Neural cell (in vitro differentiated cells): ENCODE data around the gene SLC13A1.

Source experiments
- RAD21 ChIP-seq: fragments of 450-650 bp; conservative IDR thresholded peaks from 2 replicates; pipeline ENCODE4 v1.6.1; 2014; ENCODE audit warnings: antibody characterized with exemption, mild to moderate bottlenecking, moderate library complexity
- TF ChIP-seq, protein P1 (sequence below): fragments of 450-650 bp; IDR thresholded peaks from 2 replicates; pipeline ENCODE4 v1.5.1; 2014; ENCODE audit warnings: antibody characterized with exemption, mild to moderate bottlenecking, moderate library complexity; ENCODE audit not compliant: poor library complexity, severe bottlenecking

DNA sequence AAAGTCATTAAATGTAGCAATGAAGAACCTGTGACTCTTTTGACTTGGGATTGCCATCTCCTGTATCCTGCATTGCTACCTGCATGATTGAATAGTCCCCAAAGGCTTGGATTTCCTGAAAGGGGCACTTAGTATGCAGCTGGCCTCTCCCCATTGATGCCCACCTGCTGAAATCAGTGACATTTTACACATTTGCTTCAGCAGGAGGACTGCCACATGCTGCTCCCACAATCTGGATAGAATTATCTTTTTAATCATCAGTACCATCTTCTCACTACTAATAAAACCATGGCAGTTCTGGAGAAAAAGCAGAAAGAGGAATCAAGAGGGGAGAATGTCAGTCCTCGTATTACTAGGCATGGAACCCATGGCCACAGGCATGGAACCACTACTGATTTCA lies 67.8 kb downstream of the SLC13A1 start:
- TF ChIP-seq, protein P1, sequence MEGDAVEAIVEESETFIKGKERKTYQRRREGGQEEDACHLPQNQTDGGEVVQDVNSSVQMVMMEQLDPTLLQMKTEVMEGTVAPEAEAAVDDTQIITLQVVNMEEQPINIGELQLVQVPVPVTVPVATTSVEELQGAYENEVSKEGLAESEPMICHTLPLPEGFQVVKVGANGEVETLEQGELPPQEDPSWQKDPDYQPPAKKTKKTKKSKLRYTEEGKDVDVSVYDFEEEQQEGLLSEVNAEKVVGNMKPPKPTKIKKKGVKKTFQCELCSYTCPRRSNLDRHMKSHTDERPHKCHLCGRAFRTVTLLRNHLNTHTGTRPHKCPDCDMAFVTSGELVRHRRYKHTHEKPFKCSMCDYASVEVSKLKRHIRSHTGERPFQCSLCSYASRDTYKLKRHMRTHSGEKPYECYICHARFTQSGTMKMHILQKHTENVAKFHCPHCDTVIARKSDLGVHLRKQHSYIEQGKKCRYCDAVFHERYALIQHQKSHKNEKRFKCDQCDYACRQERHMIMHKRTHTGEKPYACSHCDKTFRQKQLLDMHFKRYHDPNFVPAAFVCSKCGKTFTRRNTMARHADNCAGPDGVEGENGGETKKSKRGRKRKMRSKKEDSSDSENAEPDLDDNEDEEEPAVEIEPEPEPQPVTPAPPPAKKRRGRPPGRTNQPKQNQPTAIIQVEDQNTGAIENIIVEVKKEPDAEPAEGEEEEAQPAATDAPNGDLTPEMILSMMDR = no peak
- TF ChIP-seq RAD21 = no peak
